Skeletal muscle cell (primary cell): Measurements from ENCODE around the gene MTR.
"Not testable (repeated sequence)": the region's sequence is repeated elsewhere in the genome, so short reads cannot be mapped to it uniquely, and the experiment has no call there.

Experiments
- DNase-seq: peaks from one replicate; pipeline ENCODE4 v3.0.0-alpha.2; 2010; ENCODE audit warnings: low read depth
- H3K4me3 ChIP-seq: 2 replicates; pipeline ENCODE4 v1.5.1; 2011; ENCODE audit warnings: low read depth, mild to moderate bottlenecking, control low read depth, low read length, moderate library complexity

MTR gene

DNA sequence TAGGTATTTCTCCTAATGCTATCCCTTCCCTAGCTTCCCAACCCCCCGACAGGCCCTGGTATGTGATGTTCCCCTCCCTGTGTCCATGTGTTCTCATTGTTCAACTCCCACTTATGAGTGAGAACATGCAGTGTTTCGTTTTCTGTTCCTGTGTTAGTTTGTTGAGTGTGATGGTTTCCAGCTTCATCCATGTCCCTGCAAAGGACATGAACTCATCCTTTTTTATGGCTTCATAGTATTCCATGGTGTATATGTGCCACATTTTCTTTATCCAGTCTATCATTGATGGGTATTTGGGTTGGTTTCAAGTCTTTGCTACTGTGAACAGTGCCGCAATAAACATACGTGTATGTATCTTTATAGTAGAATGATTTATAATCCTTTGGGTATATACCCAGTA is 61.6 kb downstream of the MTR start:
- DNase-seq, H3K4me3 ChIP-seq: not testable (repeated sequence)

- no peak overlapping the region for H3K4me3 ChIP-seq
- DNase-seq: no peak
These were observed 63.1 kb downstream of the MTR start for GRCh38 chr1:236858165-236858564.

DNA sequence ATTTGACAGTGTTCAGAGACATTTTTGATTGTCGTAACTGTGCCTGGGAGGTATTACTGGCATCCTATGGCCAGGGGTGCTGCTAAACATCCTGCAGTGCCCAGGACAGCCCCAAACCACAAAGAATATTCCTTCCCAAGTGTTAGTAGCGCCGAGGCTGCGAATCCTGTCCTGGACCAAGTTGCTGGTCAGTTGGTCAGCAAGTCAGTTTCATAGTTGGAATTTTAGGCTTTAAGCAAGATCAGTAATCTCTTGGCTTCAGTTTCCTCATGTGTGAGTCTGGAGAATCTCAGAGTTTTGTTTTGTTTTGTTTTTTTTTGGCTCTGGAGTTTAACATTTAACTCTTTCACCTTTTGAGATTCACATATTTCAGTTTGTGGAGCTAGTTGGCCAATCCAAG is 65.0 kb downstream of the MTR start:
- H3K4me3 ChIP-seq: no peak overlapping the region
- no peak for DNase-seq

DNA sequence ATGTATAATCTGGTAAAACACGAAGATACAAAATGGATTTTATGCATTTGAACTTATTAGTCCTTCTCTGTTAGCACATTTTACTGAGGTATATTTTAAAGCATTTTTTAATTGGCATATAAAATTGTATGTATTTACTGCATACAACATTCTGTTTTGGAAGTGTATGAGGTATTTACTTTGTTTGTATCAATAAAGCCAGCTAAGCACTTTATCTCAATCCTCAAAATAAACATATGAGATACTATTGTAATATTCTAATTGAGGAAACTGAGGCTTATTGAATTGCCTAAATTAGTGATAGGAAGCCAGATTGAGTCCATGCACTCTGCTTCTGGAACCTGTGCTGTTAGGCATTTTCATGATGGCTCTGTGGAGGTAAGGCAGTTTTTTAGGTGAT is 65.6 kb downstream of the MTR start:
- DNase-seq: no peak
- no peak overlapping the region for H3K4me3 ChIP-seq

GRCh38 chr1:236861560-236862218 is 66.6 kb downstream of the MTR start:
- no peak overlapping the region for H3K4me3 ChIP-seq
- DNase-seq: peak; percentile 22

- DNase-seq: no peak
- H3K4me3 ChIP-seq: no peak overlapping the region
These were observed 67.1 kb downstream of the MTR start for GRCh38 chr1:236862219-236862591.

GRCh38 chr1:236862615-236863211 is 67.6 kb downstream of the MTR start:
- DNase-seq: no peak

DNA sequence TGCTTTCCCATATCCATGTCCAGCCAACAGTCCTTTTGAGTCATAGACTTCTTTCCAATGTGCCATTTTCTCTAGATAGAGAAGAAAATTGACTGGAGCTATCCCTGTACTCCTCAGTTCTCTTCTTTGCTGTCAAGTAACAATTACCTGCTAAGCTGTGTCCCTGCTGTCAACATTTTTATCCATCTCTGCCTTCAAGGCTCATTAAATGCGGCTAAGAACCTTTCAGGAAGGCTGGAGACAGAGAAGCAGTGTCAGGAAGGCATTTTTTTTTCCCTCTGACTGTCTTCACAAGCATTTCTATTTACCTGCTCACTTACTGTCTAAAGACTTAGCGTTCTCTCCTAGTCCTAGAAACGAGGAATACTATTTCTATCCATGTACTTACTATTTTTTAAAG is 69.1 kb downstream of the MTR start:
- H3K4me3 ChIP-seq: no peak overlapping the region
- DNase-seq: no peak

More at GRCh38 chr1:236862615-236863211, 67.6 kb downstream of the MTR start:
- H3K4me3 ChIP-seq: no peak overlapping the region

GRCh38 chr1:236864996-236865817 is 70.1 kb downstream of the MTR start:
- DNase-seq: no peak
- H3K4me3 ChIP-seq: no peak overlapping the region

GRCh38 chr1:236865818-236866155 is 70.7 kb downstream of the MTR start:
- no peak for DNase-seq
- H3K4me3 ChIP-seq: no peak overlapping the region

DNA sequence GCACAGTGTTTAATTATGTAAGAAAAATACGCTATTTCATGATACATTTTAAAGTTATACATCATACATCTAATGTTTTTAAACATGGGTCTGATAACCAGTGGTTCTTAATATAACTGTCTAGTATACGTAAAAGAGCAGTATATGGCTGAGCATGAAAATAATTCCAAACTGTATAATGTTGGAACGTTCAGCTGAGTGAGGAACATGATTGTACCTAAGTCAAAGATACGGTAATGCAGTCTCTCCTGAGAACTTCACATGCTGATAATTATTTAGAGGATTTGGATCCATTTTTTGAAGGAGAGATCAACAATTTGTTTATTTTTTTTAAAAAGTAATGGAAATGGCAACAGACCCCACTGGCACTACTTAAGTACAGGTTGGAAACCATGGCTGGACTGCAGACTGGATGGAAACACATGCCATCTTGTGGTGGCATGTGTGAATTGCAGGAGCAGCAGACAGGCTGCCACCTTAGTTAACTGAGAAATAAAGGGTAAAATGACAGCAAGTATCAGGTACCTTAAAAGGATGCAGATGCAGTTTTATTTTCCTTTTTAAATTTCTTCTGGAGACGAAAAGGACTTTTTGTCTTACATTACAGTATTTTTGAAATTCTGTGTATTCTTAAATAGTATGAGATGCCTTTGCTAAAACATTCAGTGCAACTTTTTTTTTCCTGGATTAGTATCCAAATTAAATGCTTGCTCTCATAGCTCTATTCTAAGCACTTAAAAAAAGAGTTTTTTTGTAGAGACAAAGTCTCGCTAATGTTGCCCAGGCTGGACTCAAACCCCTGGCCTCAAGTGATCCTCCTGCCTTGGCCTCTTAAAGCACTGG is 73.8 kb downstream of the MTR start:
- peak; percentile 19 for DNase-seq
- H3K4me3 ChIP-seq: no peak overlapping the region

- DNase-seq: no peak
- no peak overlapping the region for H3K4me3 ChIP-seq
These were observed 74.8 kb downstream of the MTR start for GRCh38 chr1:236869911-236870310.

- no peak for DNase-seq
- H3K4me3 ChIP-seq: no peak overlapping the region
These were observed 75.6 kb downstream of the MTR start for GRCh38 chr1:236870721-236871120.

DNA sequence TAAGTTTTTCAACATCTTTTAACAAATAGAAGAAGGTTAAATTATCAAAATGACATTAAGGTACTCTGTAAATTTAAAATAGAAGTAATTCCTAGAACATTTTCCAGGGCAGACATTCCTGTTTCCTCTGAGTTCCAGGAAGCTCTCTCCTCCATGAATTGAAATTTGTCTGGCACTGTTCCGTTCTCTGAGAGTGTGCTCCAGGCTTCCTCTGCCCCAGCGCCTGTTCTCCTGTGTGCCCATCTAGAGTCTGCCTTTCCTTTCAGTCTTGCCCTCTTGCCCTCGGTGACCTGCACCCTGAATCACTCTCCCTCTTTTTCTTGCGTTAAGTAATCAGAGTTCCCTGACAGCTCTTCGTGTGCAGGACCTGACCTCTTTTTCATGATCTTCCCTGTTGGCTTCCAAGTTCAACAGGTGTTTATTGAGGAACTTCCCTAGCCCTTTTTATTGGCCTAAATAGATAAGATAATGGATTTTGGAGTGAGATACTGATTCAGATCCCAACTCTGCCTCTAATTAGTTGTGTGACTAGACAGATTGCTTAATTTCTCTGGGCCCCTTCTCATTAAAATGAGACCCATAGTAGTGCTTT is 77.1 kb downstream of the MTR start:
- H3K4me3 ChIP-seq: no peak overlapping the region
- no peak for DNase-seq

DNA sequence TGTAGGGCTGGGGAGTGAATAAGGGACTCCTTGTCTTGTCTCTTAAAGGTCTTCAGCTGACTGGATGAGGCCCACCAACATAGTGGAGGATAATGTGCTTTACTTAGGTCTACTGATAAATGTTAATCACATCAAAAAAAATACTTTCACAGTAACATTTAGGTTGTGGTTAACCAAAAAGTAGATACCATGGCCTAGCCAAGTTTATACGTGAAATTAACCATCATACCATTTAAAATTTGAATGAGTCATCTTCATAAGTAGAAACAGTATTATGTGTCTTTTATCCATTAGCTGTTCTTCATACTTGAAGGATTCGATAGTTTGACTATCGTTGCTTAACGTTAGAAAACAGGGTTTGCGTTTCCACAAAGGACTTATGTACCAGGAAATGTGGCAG is 80.9 kb downstream of the MTR start:
- no peak overlapping the region for H3K4me3 ChIP-seq
- no peak for DNase-seq

DNA sequence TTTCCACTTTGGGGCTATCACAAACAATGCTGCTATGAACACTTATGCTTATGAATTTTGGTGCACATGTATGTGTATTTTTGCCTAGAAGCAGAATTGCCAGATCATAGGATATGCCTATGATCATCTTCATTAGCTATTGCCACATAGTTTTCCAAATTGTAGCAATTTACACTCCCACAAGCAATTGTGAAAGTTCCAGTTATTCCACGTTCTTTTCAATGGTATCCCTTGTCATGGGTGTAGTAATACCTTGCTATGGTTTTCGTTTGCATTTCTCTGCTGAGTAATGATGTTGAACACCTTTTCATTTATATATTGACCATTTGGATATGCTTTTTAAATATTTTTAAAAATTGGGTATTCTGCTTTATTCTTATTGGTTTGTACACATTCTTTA is 82.6 kb downstream of the MTR start:
- H3K4me3 ChIP-seq: no peak overlapping the region
- DNase-seq: no peak

- no peak for DNase-seq
- H3K4me3 ChIP-seq: no peak overlapping the region
These were observed 85.1 kb downstream of the MTR start for GRCh38 chr1:236880209-236880608.

- H3K4me3 ChIP-seq: no peak overlapping the region
- no peak for DNase-seq
These were observed 87.6 kb downstream of the MTR start for GRCh38 chr1:236882678-236883077.

DNA sequence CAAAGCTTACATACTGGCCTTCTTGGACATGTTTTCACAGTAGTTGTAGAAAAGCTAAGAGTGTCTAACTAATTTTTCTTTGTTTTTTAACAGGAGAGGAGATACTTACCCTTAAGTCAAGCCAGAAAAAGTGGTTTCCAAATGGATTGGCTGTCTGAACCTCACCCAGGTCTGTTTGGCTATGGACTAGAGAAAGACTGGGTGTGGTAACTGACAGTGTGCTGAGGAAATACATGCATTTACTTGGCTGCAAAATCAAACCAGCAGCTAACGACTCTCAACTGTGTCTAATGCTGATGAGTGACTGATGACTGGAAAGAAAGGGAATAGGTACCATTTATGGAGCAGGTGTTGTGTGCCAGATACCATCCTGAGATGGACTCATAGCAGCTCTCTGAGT is 91.1 kb downstream of the MTR start:
- no peak overlapping the region for H3K4me3 ChIP-seq
- no peak for DNase-seq

- no peak overlapping the region for H3K4me3 ChIP-seq
- no peak for DNase-seq
These were observed 92.0 kb downstream of the MTR start for GRCh38 chr1:236887081-236887480.
